HAP-1 (cell line): ENCODE measurements around the gene PROM1.

Experiments used
- DNase-seq, 2 experiments: peaks; one replicate each; pipeline ENCODE4 v3.0.0-alpha.2; 2016 to 2020; ENCODE audit warnings: low spot score in 2 of 2
- H3K27me3 ChIP-seq: fragments of 250-450 bp; sonication (Bioruptor Pico); 2 replicates; pipeline ENCODE4 v1.5.1; 2020; ENCODE audit warnings: low read depth, mild to moderate bottlenecking, moderate library complexity
- H3K36me3 ChIP-seq: fragments of 250-450 bp; sonication (Bioruptor Pico); replicated peaks from 2 replicates; pipeline ENCODE4 v1.5.1; 2020; ENCODE audit warnings: mild to moderate bottlenecking
- H3K4me1 ChIP-seq: fragments of 250-450 bp; sonication (Bioruptor Pico); 2 replicates; pipeline ENCODE4 v1.5.1; 2020; ENCODE audit warnings: mild to moderate bottlenecking
- H3K4me3 ChIP-seq: fragments of 250-450 bp; sonication (Bioruptor Pico); 2 replicates; pipeline ENCODE4 v1.5.1; 2020; ENCODE audit warnings: mild to moderate bottlenecking, moderate library complexity
- H3K9me3 ChIP-seq: fragments of 250-450 bp; sonication (Bioruptor Pico); 2 replicates; pipeline ENCODE4 v1.5.1; 2020; ENCODE audit warnings: mild to moderate bottlenecking, moderate library complexity
- in situ Hi-C: fragments of 300-500 bp; cut with MboI; formaldehyde crosslinking; loops from 3 replicates; pipeline ENCODE4 v1.14.3; 2020; ENCODE audit warnings: low sequenced_read_pairs, inconsistent platforms, mixed read lengths

Gene PROM1

GRCh38 chr4:16067515-16067914 is 16.3 kb downstream of the PROM1 start:
- no peak for DNase-seq
- Histone ChIP-seq H3K4me1 (no peaks in the 10 kb centered on the region), H3K27me3 (no peaks in the 10 kb centered on the region), H3K36me3 (no peaks in the 10 kb centered on the region), H3K9me3 (peaks cover 3% of the 10 kb centered on the region; the same call in 1 of the 2 replicates), H3K4me3 (no peak overlapping the region)
- in situ Hi-C loops, result no loop called here

GRCh38 chr4:16066586-16067128 is 17.2 kb downstream of the PROM1 start:
- in situ Hi-C loops, result no loop called here
- DNase-seq, result no peak
- Histone ChIP-seq H3K9me3 (peaks cover 3% of the 10 kb centered on the region; the same call in 1 of the 2 replicates), H3K4me1 (no peaks in the 10 kb centered on the region), H3K27me3 (no peaks in the 10 kb centered on the region), H3K36me3 (no peaks in the 10 kb centered on the region), H3K4me3 (no peak overlapping the region)

- in situ Hi-C loops, result no loop called here
- Histone ChIP-seq H3K9me3 (peaks cover 3% of the 10 kb centered on the region; the same call in 1 of the 2 replicates), H3K27me3 (no peaks in the 10 kb centered on the region; the same call in 1 of the 2 replicates), H3K4me1 (no peaks in the 10 kb centered on the region), H3K36me3 (no peaks in the 10 kb centered on the region), H3K4me3 (no peak overlapping the region)
- no peak for DNase-seq
Measured at GRCh38 chr4:16065066-16065465, 18.8 kb downstream of the PROM1 start.

- H3K9me3 ChIP-seq, result peaks cover 3% of the 10 kb centered on the region; the same call in 1 of the 2 replicates
- no peaks in the 10 kb centered on the region for H3K4me1 ChIP-seq
- in situ Hi-C loops, result no loop called here
- peaks cover 2% of the 10 kb centered on the region; the same call in 1 of the 2 replicates for H3K27me3 ChIP-seq
- H3K4me3 ChIP-seq, result no peak overlapping the region
- no peak for DNase-seq
- H3K36me3 ChIP-seq, result no peaks in the 10 kb centered on the region
Measured at GRCh38 chr4:16062601-16063000, 21.2 kb downstream of the PROM1 start.

- H3K4me1 ChIP-seq, result no peaks in the 10 kb centered on the region
- H3K36me3 ChIP-seq, result no peaks in the 10 kb centered on the region
- DNase-seq, result no peak
- in situ Hi-C loops, result no loop called here
- H3K27me3 ChIP-seq, result peaks cover 31% of the 10 kb centered on the region
- H3K9me3 ChIP-seq, result no peaks in the 10 kb centered on the region
- H3K4me3 ChIP-seq, result no peak overlapping the region
Measured at GRCh38 chr4:16056681-16057385, 27.0 kb downstream of the PROM1 start.

- no peaks in the 10 kb centered on the region for H3K9me3 ChIP-seq
- in situ Hi-C loops, result no loop called here
- H3K4me1 ChIP-seq, result no peaks in the 10 kb centered on the region
- H3K27me3 ChIP-seq, result peaks cover 40% of the 10 kb centered on the region
- no peak for DNase-seq
- H3K36me3 ChIP-seq, result no peaks in the 10 kb centered on the region
- H3K4me3 ChIP-seq, result no peak overlapping the region
Measured at GRCh38 chr4:16055873-16056272, 27.9 kb downstream of the PROM1 start.

- Histone ChIP-seq H3K27me3 (peaks cover 40% of the 10 kb centered on the region), H3K4me1 (no peaks in the 10 kb centered on the region), H3K9me3 (no peaks in the 10 kb centered on the region), H3K4me3 (no peak overlapping the region), H3K36me3 (no peaks in the 10 kb centered on the region)
- in situ Hi-C loops, result no loop called here
- no peak for DNase-seq
Measured at GRCh38 chr4:16055471-16055870, 28.4 kb downstream of the PROM1 start.

- no peak overlapping the region for H3K4me3 ChIP-seq
- H3K27me3 ChIP-seq, result peaks cover 49% of the 10 kb centered on the region
- in situ Hi-C loops, result no loop called here
- no peak for DNase-seq
- H3K9me3 ChIP-seq, result no peaks in the 10 kb centered on the region
- H3K4me1 ChIP-seq, result peaks cover 6% of the 10 kb centered on the region; the same call in 1 of the 2 replicates
- no peaks in the 10 kb centered on the region for H3K36me3 ChIP-seq
Measured at GRCh38 chr4:16052939-16053338, 30.9 kb downstream of the PROM1 start.

GRCh38 chr4:16051980-16052379 is 31.8 kb downstream of the PROM1 start:
- no peak overlapping the region for H3K4me3 ChIP-seq
- H3K4me1 ChIP-seq, result peaks cover 6% of the 10 kb centered on the region; the same call in 1 of the 2 replicates
- in situ Hi-C loops, result no loop called here
- H3K9me3 ChIP-seq, result no peaks in the 10 kb centered on the region
- no peak for DNase-seq
- no peaks in the 10 kb centered on the region for H3K36me3 ChIP-seq
- H3K27me3 ChIP-seq, result peaks cover 51% of the 10 kb centered on the region

GRCh38 chr4:16051132-16051531 is 32.7 kb downstream of the PROM1 start:
- no peak overlapping the region for H3K4me3 ChIP-seq
- no peaks in the 10 kb centered on the region for H3K36me3 ChIP-seq
- no peaks in the 10 kb centered on the region for H3K9me3 ChIP-seq
- peaks cover 6% of the 10 kb centered on the region; the same call in 1 of the 2 replicates for H3K4me1 ChIP-seq
- peaks cover 47% of the 10 kb centered on the region for H3K27me3 ChIP-seq
- DNase-seq, result no peak
- in situ Hi-C loops, result no loop called here

GRCh38 chr4:16050669-16051068 is 33.2 kb downstream of the PROM1 start:
- DNase-seq, result no peak
- H3K36me3 ChIP-seq, result no peaks in the 10 kb centered on the region
- no peak overlapping the region for H3K4me3 ChIP-seq
- no peaks in the 10 kb centered on the region for H3K9me3 ChIP-seq
- H3K4me1 ChIP-seq, result peaks cover 6% of the 10 kb centered on the region; the same call in 1 of the 2 replicates
- peaks cover 50% of the 10 kb centered on the region for H3K27me3 ChIP-seq
- in situ Hi-C loops, result no loop called here

- no peak overlapping the region for H3K4me3 ChIP-seq
- in situ Hi-C loops, result loop anchor here (25.0 kb wide), 1 partner anchor 113 kb away; no protein-coding TSS in a partner anchor
- H3K4me1 ChIP-seq, result peaks cover 11% of the 10 kb centered on the region
- peak; percentile 14 to 20 for DNase-seq
- H3K9me3 ChIP-seq, result no peaks in the 10 kb centered on the region
- no peaks in the 10 kb centered on the region for H3K36me3 ChIP-seq
- peaks cover 51% of the 10 kb centered on the region for H3K27me3 ChIP-seq
Measured at GRCh38 chr4:16048619-16049419, 35.0 kb downstream of the PROM1 start.

- in situ Hi-C loops, result loop anchor here (25.0 kb wide), 1 partner anchor 117 kb away; no protein-coding TSS in a partner anchor
- Histone ChIP-seq H3K9me3 (no peaks in the 10 kb centered on the region), H3K4me1 (peaks cover 17% of the 10 kb centered on the region), H3K36me3 (no peaks in the 10 kb centered on the region), H3K4me3 (no peak overlapping the region), H3K27me3 (peaks cover 31% of the 10 kb centered on the region)
- no peak for DNase-seq
Measured at GRCh38 chr4:16045687-16046086, 38.1 kb downstream of the PROM1 start.
